GM21723 (cell line): Measurements from ENCODE around the gene SMG6.

Experiments
- ATAC-seq: cut with Tn5 transposase; IDR thresholded peaks from one replicate; pipeline ENCODE4 v1.9.1; 2021; ENCODE audit warnings: mild to moderate bottlenecking, moderate library complexity; ENCODE audit not compliant: unreplicated experiment

The SMG6 gene

DNA sequence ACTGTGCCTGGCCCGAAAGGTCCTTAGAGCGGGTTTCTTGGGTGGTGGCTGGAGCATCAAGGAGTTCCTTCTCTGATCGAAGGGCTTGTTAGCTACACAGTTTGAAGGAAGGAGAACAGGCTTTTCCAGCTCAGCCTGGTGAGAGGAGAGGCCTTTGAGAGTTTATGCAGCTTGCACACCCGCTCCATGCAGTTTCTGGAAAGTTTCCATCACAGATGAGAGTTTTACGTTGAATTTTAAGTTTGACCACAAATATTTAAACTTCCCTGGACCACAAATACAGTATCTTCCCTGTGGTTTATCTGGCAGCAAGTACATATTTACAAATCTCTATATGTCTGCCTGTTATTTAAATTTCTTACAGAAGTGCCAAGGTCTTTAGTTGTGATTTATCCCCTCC, 191.9 kb downstream of the SMG6 start:
- ATAC-seq, result no peak

DNA sequence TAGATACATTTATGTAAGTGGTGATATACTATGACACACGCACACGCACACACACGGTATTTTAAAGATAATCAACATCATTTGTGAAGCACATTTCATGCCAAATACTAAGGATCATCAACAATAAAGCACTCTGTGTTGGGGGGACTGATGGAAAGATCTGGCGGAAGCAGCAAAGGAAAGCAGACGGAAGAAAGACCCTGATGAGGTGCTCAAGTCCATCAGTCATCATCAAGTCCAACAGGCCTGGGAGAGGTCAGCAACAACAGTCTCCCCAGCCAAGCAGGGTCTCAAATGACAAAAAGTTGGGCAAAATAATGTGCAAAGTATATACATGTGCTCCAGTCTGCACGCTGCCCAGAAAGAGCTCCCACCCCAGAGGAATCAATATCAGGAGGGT, 193.1 kb downstream of the SMG6 start:
- ATAC-seq, result no peak

DNA sequence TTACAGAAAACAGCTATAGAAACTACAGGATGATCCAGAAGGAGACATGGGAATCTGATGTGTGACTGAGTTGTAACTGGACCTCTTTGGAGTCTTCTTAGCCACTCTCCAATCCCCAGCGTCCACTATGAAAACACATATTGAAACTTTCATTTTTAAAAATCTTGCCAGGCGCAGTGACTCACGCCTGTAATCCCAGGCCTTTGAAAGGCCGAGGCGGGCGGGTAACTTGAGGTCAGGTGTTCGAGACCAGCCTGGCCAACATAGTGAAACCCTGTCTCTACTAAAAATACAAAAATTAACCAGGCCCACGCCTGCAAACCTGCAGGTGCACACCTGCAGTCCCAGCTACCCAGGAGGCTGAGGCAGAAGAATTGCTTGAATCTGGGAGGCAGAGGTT, 195.4 kb downstream of the SMG6 start:
- ATAC-seq, result no peak

DNA sequence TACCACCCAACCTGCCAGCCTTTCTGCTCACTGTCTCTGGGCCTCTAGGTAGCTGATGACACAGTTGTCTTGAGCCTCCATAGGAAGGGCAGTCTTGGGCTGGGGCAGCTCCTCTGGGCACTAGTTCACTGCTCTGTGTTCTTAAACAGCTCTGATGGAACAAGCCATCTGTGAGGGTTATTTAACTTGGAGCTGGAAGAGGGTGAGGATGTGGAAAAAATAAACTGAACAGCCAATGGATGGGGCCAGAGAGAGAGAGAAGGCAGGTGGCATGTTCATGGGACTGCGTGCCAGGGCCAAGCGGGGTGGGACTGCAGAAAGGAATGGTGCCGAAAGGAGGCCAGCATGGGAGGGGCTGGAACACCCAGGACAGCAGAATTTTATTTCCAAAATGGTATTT, 196.1 kb downstream of the SMG6 start:
- no peak for ATAC-seq

DNA sequence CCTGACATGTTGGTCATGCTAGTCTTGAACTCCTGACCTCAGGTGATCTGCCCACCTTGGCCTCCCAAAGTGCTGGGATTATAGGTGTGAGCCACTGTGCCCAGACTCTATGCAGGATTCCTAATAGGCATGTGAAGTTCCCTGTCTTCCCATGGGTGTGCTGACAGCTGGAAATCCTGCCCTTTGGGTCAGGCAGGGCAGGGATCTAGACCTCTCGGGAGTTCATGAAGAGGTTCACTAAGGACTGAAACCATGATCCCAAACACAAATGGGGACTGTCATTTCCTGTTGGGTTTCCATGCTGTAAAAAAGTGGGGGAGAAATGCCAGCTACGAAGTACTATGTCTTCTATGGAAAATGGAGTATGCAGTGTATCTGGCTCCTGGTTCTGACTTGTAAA, 196.5 kb downstream of the SMG6 start:
- ATAC-seq, result no peak

DNA sequence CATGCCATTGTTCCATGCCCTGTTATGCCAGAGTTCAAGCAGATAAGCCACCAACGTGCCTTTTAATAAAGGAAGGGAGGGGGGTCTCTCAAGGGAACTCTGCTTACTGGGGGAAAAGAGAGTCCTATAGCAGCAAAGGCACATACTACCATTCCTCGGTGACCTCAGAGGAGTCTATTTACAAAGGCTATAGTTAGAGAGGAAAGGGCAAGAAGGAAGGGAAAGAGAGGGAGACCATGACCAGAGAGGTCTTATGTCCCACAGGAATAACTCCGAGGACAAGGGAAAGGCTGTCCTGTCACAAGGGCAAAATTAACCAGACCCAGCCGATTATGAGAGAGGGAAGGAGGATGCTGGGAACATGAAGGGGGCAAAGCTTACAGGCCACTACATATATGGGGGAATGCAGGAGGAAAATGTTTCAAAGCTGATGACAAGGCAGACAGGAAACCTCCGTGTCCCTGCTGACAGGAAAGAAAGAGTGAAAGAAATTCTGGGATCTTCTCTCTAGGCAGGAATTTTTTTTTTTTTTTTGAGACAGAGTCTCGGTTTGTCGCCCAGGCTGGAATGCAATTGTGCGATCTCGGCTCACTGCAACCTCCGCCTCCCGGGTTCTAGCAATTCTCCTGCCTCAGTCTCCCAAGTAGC, 197.2 kb downstream of the SMG6 start:
- no peak for ATAC-seq

DNA sequence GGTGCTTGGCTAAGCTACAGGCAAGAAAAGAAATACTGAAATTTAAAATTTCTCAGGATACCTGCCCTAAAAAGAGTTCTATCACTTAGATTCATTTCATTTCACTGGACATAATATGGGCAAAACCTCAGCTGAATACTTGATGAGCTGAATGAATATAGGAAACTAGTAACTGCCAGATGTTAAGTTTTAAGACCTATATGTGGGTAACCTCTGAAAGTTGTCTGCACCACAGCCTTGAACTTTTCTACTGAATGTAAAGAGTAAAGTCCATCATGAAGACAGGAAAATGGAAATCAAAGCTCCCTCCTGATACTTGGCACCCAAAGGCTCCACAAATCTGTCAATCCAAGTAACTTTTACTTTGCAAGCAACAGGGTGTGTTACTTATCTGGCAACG, 197.9 kb downstream of the SMG6 start:
- ATAC-seq, result no peak

DNA sequence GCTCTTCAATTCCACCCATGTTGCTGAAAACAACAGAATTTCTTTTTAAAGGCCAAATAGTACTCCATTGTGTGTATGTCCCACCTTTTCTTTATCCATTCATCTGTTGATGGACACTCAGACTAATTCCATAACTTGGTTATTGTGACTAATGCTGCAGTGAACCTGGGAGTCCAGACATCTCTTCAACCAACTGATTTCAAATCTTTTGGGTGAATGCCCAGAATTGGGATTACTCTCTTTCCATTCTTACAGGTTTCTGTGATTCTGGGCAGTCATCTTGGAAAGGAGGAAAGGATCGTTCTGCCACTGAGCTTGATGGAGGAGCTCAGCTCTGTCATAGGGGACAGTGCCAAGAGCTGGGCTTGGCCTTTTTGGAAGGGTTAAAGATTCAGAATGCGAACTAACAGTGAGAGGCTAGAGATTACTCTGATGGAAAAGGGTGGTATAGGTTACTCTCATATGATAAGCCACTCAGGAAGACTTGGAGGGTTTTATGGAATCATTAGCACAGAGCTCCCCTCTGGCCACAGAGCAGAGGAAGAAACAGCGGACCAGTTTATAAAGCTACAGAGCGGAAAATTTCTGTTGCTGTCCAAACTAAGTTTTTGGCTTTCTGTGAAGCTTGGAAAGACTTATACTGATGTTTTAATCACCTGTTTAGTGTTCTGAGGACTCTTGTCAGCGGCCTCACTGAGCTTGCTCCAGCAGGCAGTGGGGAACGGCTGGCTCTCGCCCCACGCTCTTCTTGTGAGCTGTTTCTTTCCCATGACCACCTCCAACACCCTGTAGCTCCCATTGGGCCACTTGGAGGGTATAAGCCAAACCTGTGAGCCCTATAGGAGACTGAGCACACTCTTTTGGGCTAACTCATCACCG, 200.4 kb downstream of the SMG6 start:
- ATAC-seq, result no peak

DNA sequence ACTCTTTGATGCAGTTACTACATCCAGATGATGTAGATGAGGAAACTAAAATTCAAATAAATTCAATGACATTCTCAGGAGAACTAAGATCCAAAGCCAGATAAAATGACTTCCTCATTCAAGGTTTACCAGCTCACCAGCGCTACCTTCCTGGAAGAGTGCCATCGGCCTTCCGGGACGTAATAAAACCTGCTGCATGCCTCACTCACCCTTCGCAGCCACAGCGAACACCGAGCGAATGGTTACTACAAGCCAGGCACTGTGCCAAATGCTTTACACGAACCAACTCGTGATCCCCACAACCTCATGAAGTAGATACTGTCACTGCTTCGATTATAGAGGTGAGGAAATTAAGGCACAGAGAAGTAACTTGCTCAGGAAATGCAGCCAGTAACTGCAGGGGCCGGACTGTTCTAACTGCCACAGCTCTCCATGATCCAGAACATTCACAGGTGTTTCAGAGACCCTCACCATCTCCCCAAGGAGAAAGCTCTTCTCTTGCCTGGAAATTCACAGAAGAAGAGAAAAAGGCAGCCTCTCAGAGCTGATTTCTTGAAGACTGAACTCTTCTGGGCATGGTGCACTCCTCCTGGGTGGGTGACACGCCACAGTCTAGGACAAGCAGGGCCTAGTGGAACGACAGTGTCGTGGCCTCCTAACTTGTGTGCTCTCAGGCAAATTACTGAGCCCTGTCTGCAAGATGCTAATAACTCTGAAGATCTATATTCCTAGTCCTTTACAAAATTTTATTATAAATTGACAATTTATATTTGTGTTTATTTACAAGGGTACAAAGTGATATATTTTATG, 201.9 kb downstream of the SMG6 start:
- no peak for ATAC-seq

DNA sequence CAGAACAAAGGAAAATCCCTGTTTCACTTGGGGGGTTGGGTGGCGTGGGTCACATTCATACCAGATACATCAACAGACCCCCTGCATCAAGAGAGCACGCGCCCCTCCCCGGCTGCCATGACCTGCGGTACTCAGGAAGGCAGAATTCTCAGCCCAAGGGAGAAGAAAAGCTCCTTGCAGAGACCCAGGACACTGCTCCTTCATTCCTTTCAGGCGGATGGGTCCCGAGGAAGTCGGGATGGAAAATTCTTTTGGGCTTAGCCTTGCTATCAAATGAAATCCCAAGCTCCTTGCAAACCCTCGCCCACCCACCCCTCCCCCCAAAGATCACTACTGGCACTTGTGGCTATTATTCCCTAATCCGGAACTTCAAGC, 208.1 kb downstream of the SMG6 start:
- ATAC-seq, result no peak

DNA sequence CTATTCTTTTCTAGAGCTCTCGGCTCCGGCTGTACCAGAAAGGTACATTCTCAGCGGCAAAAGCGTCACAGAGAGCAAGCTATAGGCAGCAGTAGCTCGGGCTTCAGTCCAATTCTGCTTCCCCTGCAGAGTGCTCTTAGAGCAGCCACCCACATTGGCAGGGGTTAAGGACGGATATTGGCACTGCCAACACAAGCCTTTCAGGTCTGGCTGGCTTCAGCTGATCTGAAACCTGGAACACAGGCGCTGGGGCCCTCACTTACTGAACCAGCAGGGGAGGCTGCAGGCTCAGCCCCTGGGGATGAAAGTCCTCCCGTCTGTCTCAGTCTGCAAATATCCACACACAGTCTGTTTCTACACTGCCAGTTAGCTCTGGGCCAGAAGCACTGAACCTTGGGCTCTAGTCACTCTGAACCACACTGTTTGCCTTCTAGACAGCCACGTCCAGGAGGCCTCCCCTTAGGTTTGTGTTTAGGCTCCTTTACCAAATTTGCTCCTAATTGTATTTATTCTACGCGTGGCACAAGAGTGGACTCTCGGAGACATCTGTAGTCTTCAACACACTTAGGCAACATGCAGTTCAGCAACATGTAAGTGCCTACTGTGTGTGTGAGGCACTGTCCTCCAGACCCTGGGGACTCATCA, 208.6 kb downstream of the SMG6 start:
- no peak for ATAC-seq

DNA sequence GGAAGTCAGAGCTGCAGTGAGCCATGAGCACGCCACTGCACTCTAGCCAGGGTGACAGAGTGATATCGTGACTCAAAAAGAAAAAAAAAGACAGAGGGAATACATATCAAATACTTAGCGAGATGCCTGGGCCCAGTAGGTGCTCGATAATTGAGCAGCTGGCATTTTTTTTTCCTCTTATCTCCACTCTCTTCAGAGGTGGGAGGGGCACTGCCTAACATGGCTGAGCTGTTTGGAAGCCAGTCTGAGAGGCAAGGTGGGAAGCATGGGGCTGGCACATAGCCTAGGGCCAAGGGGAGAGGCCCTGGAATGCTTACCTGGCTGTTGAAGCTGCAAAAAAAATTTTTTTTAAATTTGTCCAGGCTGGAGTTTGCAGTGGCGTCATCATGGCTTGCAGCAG, 210.2 kb downstream of the SMG6 start:
- no peak for ATAC-seq

DNA sequence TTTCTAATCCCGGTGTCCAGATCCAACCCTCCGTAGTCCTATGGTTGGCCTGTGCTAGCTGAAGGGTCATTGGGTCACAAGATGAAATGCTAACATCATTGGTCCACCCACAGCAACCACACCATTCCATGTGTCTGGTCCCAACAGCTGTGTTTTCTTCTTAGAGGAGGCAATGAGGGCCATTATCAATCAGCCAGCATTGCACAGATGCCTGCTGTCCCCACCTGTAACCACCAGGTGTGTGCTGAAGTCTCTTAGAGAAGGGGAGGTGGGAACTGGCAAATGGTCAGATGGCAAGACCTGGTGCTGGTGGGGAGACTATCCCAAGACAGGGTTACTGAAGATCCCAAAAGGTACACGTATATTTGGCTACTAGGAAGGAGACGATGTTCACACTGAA, 211.3 kb downstream of the SMG6 start:
- ATAC-seq, result no peak

DNA sequence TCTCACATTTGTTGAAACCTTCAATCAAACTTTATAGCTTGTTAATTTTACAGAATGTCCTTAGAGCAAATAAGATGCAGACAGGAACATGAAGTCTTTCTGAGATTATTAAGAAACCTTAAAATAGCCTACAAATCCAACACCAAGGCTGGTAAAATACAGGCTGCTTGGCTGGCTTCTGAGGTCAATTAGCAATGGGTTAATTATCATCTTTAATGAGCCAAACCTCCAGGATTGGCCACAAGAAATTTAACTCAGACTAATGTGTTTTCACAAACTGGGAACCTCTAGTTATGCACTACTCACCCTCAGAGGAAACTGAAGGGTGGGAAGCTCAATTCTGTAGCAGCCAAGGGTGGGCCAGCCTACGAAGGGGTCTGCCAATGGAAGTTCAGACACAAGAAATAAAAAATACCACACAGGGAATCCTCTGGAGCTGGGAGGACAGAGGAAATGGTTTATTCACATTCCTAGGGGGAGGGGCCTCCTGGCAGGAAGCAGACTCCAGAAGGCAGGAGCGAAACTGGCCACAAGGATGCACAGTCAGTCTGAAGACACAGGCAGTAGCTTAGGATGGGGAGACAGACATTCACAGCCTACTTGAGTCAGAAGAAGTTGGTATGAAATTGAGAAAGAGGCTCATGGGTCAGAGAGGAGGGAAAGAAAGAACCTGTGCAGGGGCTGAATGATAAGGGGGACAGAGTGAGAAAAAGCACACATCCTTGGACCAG, 212.6 kb downstream of the SMG6 start:
- ATAC-seq, result no peak

DNA sequence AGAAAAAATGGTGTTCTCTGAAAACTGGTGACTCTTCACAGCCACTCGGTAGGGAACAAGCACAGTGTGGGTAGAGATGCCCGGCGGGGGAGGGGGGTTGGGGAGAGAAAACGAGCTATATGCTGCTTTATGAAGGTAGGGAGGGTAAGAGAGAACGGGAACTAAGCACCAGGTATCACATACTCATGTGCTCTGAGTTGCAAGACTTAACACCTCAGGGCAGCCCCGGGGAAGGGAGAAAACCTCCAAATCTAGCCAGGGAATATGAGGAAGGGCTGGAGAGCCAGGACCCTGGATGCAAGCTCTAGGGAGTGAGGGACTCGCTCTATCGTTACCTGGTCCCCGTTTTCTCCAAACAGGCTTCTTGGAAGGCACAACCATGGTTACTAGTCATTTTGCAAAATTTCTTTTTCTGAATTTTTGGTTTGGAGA, 213.4 kb downstream of the SMG6 start:
- no peak for ATAC-seq

DNA sequence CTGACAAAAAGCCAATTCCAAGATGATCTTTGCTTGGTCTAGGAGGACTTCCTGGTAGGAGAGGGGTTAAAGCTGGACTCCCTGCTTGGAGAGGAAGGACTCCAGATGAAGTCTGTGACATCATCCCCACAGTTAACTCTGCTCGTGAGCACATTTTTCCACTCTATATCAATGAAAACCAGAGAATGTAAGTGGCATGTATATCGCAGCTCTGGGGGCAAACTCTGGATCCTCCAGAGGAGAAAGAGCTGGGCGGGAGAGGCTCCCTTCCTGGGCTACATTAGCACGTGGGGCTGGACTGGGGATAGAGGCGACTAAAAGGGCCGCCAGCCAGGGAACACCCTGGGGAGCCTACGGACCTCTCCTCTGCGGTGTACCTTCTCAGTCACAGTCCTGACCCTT, 214.6 kb downstream of the SMG6 start:
- ATAC-seq, result peak; percentile 24

DNA sequence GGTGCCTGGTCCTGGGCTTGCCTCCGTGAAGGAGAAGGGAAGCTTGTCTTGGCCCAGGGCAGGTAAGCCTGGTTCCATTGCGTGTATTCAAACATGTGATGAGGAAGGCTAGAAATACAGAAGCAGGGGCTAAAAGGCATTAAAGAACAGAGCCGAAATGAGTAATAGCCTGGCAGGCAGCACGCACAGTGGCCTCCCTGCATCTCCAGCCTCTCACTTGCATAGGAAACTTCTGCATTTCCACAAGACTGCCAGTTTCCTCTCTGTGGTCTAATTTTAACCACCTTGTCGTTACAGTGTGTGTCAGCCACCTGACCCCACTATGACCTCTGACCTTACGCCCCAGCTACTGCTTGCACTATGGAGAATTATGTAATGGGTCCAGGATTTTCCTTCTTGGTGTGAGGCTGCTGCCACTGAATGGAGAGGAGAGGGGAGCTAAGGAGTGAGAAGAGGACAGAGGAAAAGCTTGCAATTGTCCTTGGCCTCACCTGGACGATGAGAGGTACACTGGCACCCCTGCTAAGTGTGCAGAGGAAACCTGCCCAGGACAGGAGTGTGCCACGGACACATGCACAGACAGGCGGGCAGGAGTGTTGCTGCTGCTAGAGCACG, 215.9 kb downstream of the SMG6 start:
- ATAC-seq, result peak; percentile 42

DNA sequence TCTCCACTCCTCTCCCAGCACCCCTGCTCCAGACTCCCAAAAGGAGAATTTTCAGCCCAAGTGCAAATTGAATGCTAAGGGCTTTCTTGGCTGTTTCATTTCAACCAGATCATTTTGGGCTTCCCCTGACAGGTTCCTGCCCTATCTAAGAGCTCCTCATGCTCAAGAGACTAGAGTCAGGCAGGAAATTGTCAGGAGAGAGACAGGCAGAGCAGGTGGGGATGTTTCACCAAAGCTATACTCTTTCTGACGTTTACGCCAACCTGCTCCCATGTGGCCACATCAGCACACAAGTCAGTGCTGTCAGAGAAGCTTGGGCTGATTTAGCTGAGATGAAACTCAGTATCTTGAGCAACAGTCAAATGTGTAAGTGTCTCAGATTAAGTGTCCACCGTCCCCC, 217.3 kb downstream of the SMG6 start:
- no peak for ATAC-seq

DNA sequence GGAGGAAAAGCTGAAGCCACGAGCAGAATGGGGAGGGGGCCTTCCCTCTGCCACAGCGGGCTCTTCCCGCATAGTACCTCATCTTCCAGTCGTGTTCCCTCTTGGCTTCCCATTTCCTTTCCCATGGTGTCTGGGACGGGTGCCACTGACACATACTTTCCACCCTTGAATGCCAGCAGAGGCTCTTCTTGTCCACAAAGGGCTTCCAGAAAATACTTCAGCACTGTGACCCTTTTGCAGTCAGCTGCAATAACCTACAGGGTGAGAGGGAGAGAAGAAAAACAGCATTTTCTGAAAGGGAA, 218.0 kb downstream of the SMG6 start:
- no peak for ATAC-seq
